Caco-2 (cell line): ENCODE data around the gene NDUFA11. TPM values are rescaled to one million over a fixed set of nuclear protein-coding genes. Genes with fewer than 3 reads are reported as not detected.
A peak's percentile ranks its signal among the peaks of the same experiment; 100 is the strongest.

Experiments
- BruUV-seq: library from RNA; stranded (reverse); fragments of 400-500 nt; replicated peaks from 2 replicates; lab custom pipeline; 2021; lab: Mats Ljungman, UMichigan
- CTCF ChIA-PET: fragments of 300-600 bp; sonication (Branson Sonifier 250); formaldehyde crosslinking; loops from one replicate; lab custom pipeline; 2022; ENCODE audit warnings: antibody characterized with exemption; lab: Charles Lee
- POLR2A ChIA-PET: fragments of 300-600 bp; sonication (Branson Sonifier 250); formaldehyde crosslinking; loops from one replicate; lab custom pipeline; 2022; ENCODE audit warnings: antibody characterized with exemption; lab: Charles Lee
- DNase-seq, 2 experiments: peaks; one replicate each; pipeline versions ENCODE4 v3.0.0 to v3.0.0-alpha.2; 2020 to 2022
- H3K27me3 ChIP-seq: replicated peaks from 2 replicates; pipeline ENCODE4 v1.6.0; 2011; ENCODE audit warnings: low read length; ENCODE audit not compliant: control insufficient read depth, insufficient read depth
- H3K36me3 ChIP-seq: 2 replicates; pipeline ENCODE4 v1.5.1; 2011; ENCODE audit warnings: low read length; ENCODE audit not compliant: control insufficient read depth, insufficient read depth
- H3K4me1 ChIP-seq: fragments of 250-450 bp; sonication (Bioruptor Pico); 2 replicates; pipeline ENCODE4 v1.5.1; 2020; ENCODE audit warnings: mild to moderate bottlenecking
- H3K4me3 ChIP-seq: 2 replicates; pipeline ENCODE4 v1.5.1; 2011; ENCODE audit warnings: low read depth, mild to moderate bottlenecking, control low read depth, low read length
- H3K9me3 ChIP-seq: fragments of 250-450 bp; sonication (Bioruptor Pico); 2 replicates; pipeline ENCODE4 v1.5.1; 2020; ENCODE audit warnings: mild to moderate bottlenecking, moderate library complexity
- H3K27ac Mint-ChIP-seq: one replicate; pipeline ENCODE4 v1.8.0; 2022; ENCODE audit warnings: mixed read lengths; ENCODE audit not compliant: unreplicated experiment
- H3K27me3 Mint-ChIP-seq: one replicate; pipeline ENCODE4 v1.8.0; 2022; ENCODE audit warnings: mixed read lengths; ENCODE audit not compliant: insufficient read depth, unreplicated experiment
- H3K36me3 Mint-ChIP-seq: one replicate; pipeline ENCODE4 v1.8.0; 2022; ENCODE audit warnings: mild to moderate bottlenecking, mixed read lengths; ENCODE audit not compliant: insufficient read depth, unreplicated experiment
- H3K4me1 Mint-ChIP-seq: one replicate; pipeline ENCODE4 v1.8.0; 2022; ENCODE audit warnings: low read depth, mixed read lengths; ENCODE audit not compliant: unreplicated experiment
- H3K4me3 Mint-ChIP-seq: one replicate; pipeline ENCODE4 v1.8.0; 2022; ENCODE audit warnings: mild to moderate bottlenecking, moderate library complexity, mixed read lengths; ENCODE audit not compliant: unreplicated experiment
- H3K9me3 Mint-ChIP-seq: one replicate; pipeline ENCODE4 v1.8.0; 2022; ENCODE audit warnings: mixed read lengths; ENCODE audit not compliant: unreplicated experiment
- intact Hi-C: fragments of 100-400 bp; cut with micrococcal nuclease; formaldehyde crosslinking; loops from one replicate; pipeline ENCODE4 v1.10.0; 2022; ENCODE audit not compliant: unreplicated experiment
- total RNA-seq: library from RNA; stranded (reverse); gene quantifications from 2 replicates; pipeline ENCODE4 v1.2.3, GENCODE V29; 2022
- TF ChIP-seq, protein P1 (sequence below), 2 experiments: fragments of 200-600 bp in 1 of 2; IDR thresholded peaks; 1 replicate in 1 of 2; 2 replicates in 1 of 2; pipeline versions ENCODE4 v1.5.1 to v1.8.0; 2011 to 2022; ENCODE audit warnings: antibody characterized with exemption in 1 of 2, control low read depth in 1 of 2, inconsistent platforms in 1 of 2, low read depth in 1 of 2, low read length in 1 of 2, mild to moderate bottlenecking in 1 of 2, moderate library complexity in 1 of 2; ENCODE audit not compliant: insufficient read depth in 1 of 2, severe bottlenecking in 1 of 2, unreplicated experiment in 1 of 2

The NDUFA11 gene
- total RNA-seq, 1 experiment from 2014 or later = 272 TPM

DNA sequence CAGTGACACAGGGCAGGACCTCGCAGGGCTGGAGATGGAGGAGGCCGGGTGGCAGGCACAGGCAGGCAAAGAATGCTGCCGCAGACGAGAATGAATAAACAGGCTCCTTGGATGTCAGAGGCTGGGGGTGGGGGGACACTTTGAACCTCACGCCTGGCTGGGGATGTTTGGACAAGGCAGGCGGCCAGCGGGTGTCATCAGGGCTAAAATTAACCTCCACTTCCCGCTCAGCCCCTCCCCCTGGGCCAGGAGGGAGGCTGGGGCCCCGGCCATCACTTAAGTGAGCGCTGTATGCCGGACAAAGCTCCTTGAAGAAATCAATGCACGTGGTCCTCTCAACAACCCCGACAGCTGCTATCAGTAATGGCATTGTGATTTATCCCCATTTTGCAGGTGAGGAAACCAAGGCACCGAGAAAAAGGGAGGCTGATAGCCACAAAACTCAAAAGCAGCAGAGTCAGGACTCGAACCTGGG is 22.9 kb downstream of the NDUFA11 start:
- H3K4me3 Mint-ChIP-seq = peak overlapping the region; percentile 37
- TF ChIP-seq, protein P1, sequence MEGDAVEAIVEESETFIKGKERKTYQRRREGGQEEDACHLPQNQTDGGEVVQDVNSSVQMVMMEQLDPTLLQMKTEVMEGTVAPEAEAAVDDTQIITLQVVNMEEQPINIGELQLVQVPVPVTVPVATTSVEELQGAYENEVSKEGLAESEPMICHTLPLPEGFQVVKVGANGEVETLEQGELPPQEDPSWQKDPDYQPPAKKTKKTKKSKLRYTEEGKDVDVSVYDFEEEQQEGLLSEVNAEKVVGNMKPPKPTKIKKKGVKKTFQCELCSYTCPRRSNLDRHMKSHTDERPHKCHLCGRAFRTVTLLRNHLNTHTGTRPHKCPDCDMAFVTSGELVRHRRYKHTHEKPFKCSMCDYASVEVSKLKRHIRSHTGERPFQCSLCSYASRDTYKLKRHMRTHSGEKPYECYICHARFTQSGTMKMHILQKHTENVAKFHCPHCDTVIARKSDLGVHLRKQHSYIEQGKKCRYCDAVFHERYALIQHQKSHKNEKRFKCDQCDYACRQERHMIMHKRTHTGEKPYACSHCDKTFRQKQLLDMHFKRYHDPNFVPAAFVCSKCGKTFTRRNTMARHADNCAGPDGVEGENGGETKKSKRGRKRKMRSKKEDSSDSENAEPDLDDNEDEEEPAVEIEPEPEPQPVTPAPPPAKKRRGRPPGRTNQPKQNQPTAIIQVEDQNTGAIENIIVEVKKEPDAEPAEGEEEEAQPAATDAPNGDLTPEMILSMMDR (IDR thresholded peaks at IDR 0.05; ENCODE audit: insufficient read depth in 1 of 2, low read depth in 1 of 2, low read length in 1 of 2, severe bottlenecking in 1 of 2, unreplicated experiment in 1 of 2) = no peak
- no peaks in the 10 kb centered on the region for H3K27me3 Mint-ChIP-seq
- no peaks in the 10 kb centered on the region for H3K9me3 Mint-ChIP-seq
- no peak overlapping the region for H3K27ac Mint-ChIP-seq
- H3K36me3 Mint-ChIP-seq = no peaks in the 10 kb centered on the region
- intact Hi-C loops = no loop called here
- H3K36me3 ChIP-seq = no peaks in the 10 kb centered on the region
- no peaks in the 10 kb centered on the region for H3K4me1 Mint-ChIP-seq
- CTCF ChIA-PET = interaction anchor here (0.6 kb wide), 1 partner anchor 19 kb away, joined by 4 read pairs; no protein-coding TSS in a partner anchor
- H3K4me1 ChIP-seq = peaks cover 41% of the 10 kb centered on the region
- no peaks in the 10 kb centered on the region for H3K9me3 ChIP-seq
- POLR2A ChIA-PET = interaction anchor here (0.8 to 1.0 kb wide), 2 partner anchors 24 to 52 kb away, joined by 4 to 10 read pairs; partner anchors contain the start of gene VMAC
- peak; percentile 84 to 93 for DNase-seq
- no peaks in the 10 kb centered on the region for H3K27me3 ChIP-seq
- no peak overlapping the region for H3K4me3 ChIP-seq
- BruUV-seq = no TSS peak

DNA sequence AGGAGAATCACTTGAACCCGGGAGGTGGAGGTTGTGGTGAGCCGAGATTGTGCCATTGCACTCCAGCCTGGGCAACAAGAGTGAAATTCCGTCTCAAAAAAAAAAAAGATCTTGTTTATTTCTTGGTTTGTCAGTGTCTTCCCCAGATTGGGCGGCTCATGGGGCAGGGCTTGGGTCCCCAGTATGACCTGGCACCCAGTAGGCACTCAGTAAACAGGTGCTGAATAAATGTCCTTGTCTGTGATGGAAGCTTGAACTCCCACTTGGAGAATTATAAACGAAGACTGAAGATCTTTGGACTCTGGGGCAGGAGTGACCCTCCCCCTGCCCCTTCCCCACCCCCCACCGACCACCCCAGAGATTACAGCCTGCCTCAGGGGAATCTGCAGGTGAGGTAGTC is 23.4 kb downstream of the NDUFA11 start:
- no peak for DNase-seq
- BruUV-seq = no TSS peak
- Mint-ChIP-seq H3K27ac (peak overlapping the region; percentile 29), H3K36me3 (no peaks in the 10 kb centered on the region), H3K4me1 (no peaks in the 10 kb centered on the region), H3K27me3 (no peaks in the 10 kb centered on the region), H3K9me3 (no peaks in the 10 kb centered on the region), H3K4me3 (peak overlapping the region; percentile 37)
- no peaks in the 10 kb centered on the region for H3K27me3 ChIP-seq
- intact Hi-C loops = no loop called here
- no peaks in the 10 kb centered on the region for H3K36me3 ChIP-seq
- TF ChIP-seq, protein P1 (IDR thresholded peaks at IDR 0.05; ENCODE audit: insufficient read depth in 1 of 2, low read depth in 1 of 2, low read length in 1 of 2, severe bottlenecking in 1 of 2, unreplicated experiment in 1 of 2) = no peak
- no peaks in the 10 kb centered on the region for H3K9me3 ChIP-seq
- H3K4me3 ChIP-seq = no peak overlapping the region
- H3K4me1 ChIP-seq = peaks cover 46% of the 10 kb centered on the region
- ChIA-PET CTCF (interaction anchor here (0.6 kb wide), 2 partner anchors 19 to 654 kb away, joined by 4 read pairs; no protein-coding TSS in a partner anchor), POLR2A (interaction anchor here (0.8 to 1.0 kb wide), 2 partner anchors 24 to 52 kb away, joined by 4 to 10 read pairs; partner anchors contain the start of gene VMAC)

DNA sequence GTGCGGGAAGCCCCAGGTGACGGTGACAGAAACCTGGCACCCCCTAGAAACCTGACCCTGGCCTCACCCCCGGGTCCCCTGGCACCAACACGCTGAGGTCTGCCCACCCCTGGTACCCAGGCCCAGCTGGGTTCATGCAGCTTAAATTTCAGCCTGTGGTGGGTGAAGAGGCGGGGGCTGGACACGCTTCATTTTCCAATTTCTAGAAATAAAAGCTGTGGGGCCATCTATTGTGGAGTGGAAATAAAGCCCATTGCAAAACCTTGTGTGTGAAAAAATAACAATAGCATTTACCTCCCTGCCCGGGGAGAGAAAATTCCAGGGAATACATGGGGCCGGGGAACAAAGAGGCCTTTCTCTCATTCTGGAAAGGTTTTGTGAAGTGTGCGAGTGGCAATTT is 25.7 kb downstream of the NDUFA11 start:
- DNase-seq = no peak
- Histone ChIP-seq H3K9me3 (no peaks in the 10 kb centered on the region), H3K27me3 (no peaks in the 10 kb centered on the region), H3K36me3 (no peaks in the 10 kb centered on the region), H3K4me3 (no peak overlapping the region), H3K4me1 (peaks cover 50% of the 10 kb centered on the region)
- Mint-ChIP-seq H3K4me1 (no peaks in the 10 kb centered on the region), H3K4me3 (no peak overlapping the region), H3K9me3 (no peaks in the 10 kb centered on the region), H3K27me3 (no peaks in the 10 kb centered on the region), H3K36me3 (no peaks in the 10 kb centered on the region), H3K27ac (no peak overlapping the region)
- intact Hi-C loops = no loop called here
- BruUV-seq = no TSS peak
- TF ChIP-seq, protein P1 (IDR thresholded peaks at IDR 0.05; ENCODE audit: insufficient read depth in 1 of 2, low read depth in 1 of 2, low read length in 1 of 2, severe bottlenecking in 1 of 2, unreplicated experiment in 1 of 2) = no peak
- ChIA-PET POLR2A (no interaction called here), CTCF (no interaction called here)
